Measurements from ENCODE around the gene HHAT.

HHAT gene

DNA sequence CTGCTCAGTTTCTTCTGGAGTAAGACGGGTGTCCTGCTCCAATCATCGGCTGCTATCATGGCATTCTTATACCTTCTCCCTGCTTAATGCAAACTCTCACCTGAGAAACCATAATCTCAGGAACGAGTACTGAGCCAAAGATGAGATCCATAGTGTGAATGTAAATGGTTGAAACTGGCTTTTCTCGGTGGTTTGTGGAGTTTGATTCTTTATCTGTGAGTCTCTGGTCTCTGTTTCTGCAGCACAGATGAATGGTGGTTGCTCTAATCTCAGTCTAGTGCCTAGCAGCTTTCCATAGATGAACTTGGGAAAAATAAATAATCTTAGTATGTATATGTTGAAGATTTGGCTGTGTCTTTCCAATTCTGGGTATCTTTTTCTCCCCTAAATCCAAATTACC, 274.4 kb downstream of the HHAT start:
- no peak for DNase-seq (ENCODE audit: low spot score)

DNA sequence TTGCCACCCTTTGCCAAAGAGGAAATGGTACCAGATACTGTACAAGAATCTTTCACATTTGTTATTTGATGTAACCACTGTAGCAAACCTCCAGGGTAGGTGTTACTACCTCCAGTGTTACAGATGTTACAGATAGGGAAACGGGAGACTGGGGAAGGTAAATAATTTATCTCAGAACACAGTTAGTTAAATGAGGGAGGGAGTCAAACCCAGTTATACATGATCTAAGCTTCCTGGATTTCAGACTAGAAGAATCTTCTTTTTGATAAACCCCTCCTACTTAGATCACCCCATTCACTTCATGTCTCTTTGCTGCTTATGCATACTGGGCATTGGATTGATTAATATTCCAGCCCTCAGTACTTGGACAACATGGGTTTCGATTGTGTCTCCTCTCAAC, 276.4 kb downstream of the HHAT start:
- DNase-seq (ENCODE audit: low spot score), result no peak

GRCh38 chr1:210607361-210607760, 278.7 kb downstream of the HHAT start:
- no peak for DNase-seq (ENCODE audit: low spot score)

DNA sequence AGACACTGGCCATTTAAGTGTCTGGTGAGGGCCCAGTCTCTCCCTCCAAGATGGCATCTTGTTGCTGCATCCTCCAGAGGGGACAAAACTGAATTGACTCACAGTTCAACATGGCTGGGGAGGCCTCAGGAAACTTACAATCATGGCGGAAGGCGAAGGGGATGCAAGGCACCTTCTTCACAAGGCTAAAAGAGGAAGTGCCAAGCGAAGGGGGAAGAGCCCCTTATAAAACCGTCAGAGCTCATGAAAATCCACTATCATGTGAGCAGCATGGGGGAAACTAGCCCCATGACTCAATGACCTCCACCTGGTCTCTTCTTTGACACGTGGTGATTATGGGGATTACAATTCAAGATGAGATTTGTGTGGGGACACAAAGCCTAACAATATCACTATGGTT, 280.1 kb downstream of the HHAT start:
- DNase-seq (ENCODE audit: low spot score), result no peak

DNA sequence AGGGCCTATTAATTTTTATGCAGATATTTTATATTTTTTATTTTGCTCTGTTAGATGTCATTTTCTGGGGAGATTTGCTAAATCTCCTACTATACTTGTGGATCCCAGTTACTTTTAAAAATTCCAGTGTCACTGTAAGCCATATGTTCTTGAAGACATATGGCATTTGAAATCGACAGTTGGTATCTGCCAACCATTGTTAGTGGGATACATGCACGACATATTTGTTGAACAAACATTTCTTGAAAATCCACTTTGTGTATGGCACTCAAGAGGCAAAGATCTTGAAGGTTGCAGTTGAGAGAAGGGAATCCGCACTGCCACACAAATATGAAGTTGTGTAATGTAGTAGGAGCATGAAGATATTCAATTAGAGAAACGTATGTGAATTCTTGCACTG, 287.7 kb downstream of the HHAT start:
- no peak for DNase-seq (ENCODE audit: low spot score)

DNA sequence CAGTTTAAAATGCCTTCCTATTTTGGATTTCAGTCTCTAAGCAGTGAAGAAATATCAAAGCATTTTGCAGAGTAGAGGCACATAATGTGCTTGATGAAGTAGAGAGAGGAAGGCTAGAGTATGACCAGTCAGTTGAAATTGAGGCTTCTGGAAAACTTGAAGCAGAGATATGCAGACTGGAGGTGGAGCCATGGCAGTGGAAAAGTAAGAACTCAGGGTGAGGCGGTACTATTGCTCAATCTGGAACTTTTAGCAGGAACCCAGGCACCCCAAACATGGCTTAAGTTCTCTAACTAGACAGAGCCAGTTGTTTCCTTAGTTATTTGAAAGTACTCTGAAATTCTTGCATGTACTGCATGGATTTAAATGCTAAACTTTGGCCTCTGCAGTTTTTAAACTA, 288.6 kb downstream of the HHAT start:
- DNase-seq (ENCODE audit: low spot score), result no peak

GRCh38 chr1:210618369-210618768, 289.7 kb downstream of the HHAT start:
- DNase-seq (ENCODE audit: low spot score), result no peak

DNA sequence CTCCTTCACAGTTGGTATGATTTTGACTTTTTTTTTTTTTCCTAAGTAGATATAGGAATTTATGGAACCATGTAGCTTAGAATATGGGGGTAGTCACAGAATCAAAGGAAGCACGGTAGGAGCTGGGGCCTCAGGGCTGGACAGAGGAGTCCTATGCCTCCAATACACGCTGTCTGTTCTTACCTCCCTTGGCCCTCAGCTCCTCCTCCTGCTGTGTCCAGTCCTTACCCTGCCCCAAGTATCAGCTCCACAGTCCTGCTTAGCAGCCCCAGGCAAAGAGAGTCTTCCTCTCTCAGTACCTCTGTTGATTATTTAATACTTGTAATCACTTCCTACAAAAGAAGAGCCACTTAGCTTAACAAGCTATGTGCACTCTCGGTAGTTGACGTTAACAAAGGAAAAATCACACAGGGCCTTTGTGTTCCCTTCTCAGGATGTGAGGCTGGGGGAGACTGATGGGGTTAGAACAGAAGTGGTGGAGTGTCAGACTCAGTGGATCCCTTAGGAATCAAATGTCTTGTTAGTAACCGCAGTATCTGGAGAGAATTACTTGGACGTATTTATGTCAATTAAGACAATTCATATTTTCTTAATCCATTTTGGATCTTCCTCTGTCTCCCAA, 292.3 kb downstream of the HHAT start:
- no peak for DNase-seq (ENCODE audit: low spot score)

GRCh38 chr1:210621712-210622111, 293.0 kb downstream of the HHAT start:
- no peak for DNase-seq (ENCODE audit: low spot score)

GRCh38 chr1:210624722-210625121, 296.0 kb downstream of the HHAT start:
- DNase-seq (ENCODE audit: low spot score), result no peak

GRCh38 chr1:210625715-210626114, 297.0 kb downstream of the HHAT start:
- no peak for DNase-seq (ENCODE audit: low spot score)

DNA sequence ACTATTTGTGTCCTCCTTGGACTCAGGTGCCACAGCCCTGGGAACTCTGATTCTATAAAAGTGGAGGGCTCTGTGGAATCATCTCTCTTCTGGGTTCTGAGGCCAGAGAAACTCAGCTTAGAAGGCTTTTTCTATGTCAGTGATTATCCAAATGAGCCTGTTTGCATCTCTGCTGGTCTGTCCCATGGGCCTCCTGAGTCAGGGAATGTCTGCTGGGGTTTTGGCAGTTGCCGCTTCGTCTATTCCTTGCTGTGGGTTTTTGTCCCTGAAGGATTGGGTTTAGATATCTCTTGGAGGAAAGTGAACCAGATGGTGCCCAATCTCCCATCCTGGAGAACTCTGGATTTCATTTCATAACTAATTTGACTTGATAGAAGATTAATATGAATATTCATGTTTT, 297.6 kb downstream of the HHAT start:
- no peak for DNase-seq (ENCODE audit: low spot score)

- no peak for DNase-seq (ENCODE audit: low spot score)
These were observed 299.1 kb downstream of the HHAT start for GRCh38 chr1:210627755-210628154.

DNA sequence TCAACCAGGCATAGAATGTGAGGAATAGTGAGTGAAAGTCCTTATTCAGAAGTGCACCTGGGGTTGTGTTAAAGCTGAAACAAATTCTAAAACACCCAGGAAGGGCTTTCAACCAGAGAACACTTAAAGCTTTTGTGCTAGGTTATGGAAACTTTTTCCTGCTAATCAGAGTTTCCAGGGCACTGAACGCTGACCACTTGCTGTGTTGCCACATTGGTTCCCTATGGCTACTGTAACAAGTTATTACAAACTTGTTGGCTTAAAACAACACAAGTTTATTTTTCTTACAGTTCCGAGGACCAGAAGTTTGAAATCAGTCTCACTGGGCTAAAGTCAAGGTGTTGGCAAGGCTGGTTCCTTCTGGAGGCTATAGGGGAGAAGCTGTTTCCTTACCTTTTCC, 300.6 kb downstream of the HHAT start:
- no peak for DNase-seq (ENCODE audit: low spot score)

- DNase-seq (ENCODE audit: low spot score), result no peak
These were observed 302.7 kb downstream of the HHAT start for GRCh38 chr1:210631399-210631798.

DNA sequence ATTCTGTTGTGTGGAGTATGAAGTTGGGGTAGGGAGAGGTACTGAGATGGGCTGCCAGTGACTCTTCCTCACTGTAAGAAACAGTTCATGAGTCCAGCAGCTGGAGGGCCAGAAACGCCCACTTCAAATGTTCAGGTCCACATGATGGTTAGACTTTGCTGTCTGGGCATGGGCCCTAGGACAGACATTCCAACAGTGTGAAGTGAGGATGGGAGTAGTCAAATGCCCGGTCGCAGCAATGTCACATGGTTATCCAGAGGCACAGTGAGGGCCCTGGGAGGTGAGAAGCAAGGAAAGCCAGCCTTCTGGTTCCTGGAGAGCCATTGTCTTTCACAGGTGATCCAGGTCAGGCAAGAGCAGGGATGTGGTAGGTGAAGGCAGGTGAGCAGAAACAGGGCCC, 304.4 kb downstream of the HHAT start:
- DNase-seq (ENCODE audit: low spot score), result no peak

DNA sequence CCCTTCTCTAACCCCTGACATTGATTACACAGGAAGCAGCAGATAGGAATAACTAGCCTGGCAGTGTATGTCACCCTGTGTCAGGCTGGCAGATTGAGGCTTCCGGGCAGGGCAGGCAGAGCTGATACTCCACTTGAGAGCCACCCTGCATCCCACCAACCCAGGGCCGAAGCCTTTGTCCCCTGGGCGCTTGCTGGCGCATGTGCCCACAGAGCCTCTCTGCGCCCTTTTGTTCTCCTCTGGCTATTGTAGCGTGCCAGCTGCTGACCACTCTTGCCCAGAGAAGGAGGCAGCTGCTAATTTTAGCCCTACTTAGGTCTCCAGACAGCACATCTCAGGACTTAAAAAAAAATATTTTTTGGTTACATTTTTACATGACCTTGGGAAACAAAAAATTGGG, 304.9 kb downstream of the HHAT start:
- no peak for DNase-seq (ENCODE audit: low spot score)

DNA sequence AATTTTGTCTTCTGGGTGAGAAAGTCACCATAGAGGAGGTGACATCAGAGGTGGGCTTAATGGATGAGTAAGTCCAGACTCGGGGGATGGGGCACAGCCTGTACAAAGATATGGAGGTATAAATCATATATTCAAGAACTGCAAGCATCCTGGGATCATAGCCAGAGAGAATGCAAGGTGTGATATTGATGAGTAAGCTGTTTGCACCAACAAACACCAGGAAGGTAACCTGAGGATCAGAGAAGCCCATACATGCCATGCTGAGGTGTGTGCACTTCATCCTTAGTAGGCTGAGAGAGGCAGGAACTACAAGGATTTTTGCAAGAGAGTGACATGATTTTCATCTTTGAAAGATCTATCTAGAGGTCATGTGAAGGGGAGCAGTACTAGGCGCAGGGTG, 306.4 kb downstream of the HHAT start:
- no peak for DNase-seq (ENCODE audit: low spot score)

GRCh38 chr1:210641582-210641981, 312.9 kb downstream of the HHAT start:
- DNase-seq (ENCODE audit: low spot score), result no peak

GRCh38 chr1:210645582-210646257, 317.0 kb downstream of the HHAT start:
- DNase-seq (ENCODE audit: low spot score), result no peak

- no peak for DNase-seq (ENCODE audit: low spot score)
These were observed 317.5 kb downstream of the HHAT start for GRCh38 chr1:210646258-210646616.

GRCh38 chr1:210647406-210648333, 319.0 kb downstream of the HHAT start:
- no peak for DNase-seq (ENCODE audit: low spot score)

DNA sequence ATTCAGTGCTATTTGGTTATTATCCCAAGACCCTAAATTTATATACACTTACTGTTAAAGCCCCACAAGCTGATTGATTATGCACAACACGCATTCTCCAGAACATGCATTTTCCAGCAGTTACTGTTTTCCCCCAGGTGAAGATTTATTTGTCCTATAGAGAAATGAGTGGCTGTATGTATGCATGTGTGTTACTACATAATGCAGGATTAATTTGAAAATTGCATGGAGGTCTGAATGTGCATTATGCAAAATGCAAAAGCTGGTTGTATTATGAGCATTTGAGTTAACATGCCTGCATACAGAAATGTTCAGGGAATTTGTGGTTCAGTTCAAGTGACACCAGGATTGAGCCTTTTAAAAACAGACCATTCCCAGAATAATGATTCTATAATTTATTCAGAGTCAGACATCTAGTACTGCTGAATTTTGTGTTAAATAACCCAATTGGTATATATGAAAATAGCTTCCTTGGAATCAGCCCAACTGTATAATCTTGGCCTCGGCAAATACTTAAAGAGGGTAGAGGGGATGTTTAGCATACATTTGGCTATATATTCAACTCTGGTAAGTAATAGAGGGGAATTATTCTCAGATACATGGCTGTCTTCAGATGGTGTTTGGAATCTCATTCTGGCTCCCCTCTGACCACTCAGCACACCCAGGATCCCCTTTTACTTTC, 320.0 kb downstream of the HHAT start:
- DNase-seq (ENCODE audit: low spot score), result no peak

Measured in germinal center (tissue), 1 donor.